ENCODE data around the gene TPM2.
A peak's percentile ranks its signal among the peaks of the same experiment; 100 is the strongest.

TPM2 gene

GRCh38 chr9:35673132-35674024, 16.3 kb downstream of the TPM2 start, which contains the start of gene CA9:
Gene CA9 (plus strand): TSS chr9:35673928. CDS start chr9:35673960, 32 bp downstream.
- DNase-seq: no peak

GRCh38 chr9:35669331-35670145, 20.2 kb downstream of the TPM2 start:
- DNase-seq: no peak

GRCh38 chr9:35667939-35668338, 21.8 kb downstream of the TPM2 start:
- no peak for DNase-seq

GRCh38 chr9:35666549-35666948, 23.2 kb downstream of the TPM2 start:
- no peak for DNase-seq

GRCh38 chr9:35666045-35666444, 23.7 kb downstream of the TPM2 start:
- DNase-seq: no peak

- no peak for DNase-seq
Observed at GRCh38 chr9:35665471-35665818, 24.3 kb downstream of the TPM2 start.

- DNase-seq: peak; percentile 54 to 61
Observed at GRCh38 chr9:35664531-35665470, 24.9 kb downstream of the TPM2 start, which contains the start of gene ARHGEF39. Gene ARHGEF39 (minus strand): TSS chr9:35665195. CDS start chr9:35665169, 26 bp downstream.

GRCh38 chr9:35662437-35662836, 27.3 kb downstream of the TPM2 start:
- DNase-seq: no peak

- DNase-seq: no peak
Observed at GRCh38 chr9:35661756-35662350, 27.9 kb downstream of the TPM2 start.

GRCh38 chr9:35660966-35661415, 28.7 kb downstream of the TPM2 start:
- no peak for DNase-seq

GRCh38 chr9:35659340-35659739, 30.4 kb downstream of the TPM2 start:
- DNase-seq: no peak

GRCh38 chr9:35658968-35659220, 30.8 kb downstream of the TPM2 start:
- DNase-seq: no peak

- DNase-seq: peak; percentile 75 to 82
Observed at GRCh38 chr9:35658137-35658967, 31.4 kb downstream of the TPM2 start, which contains the start of gene CCDC107. Gene CCDC107 (plus strand): TSS chr9:35658292. CDS start chr9:35658380, 88 bp downstream.

- peak; percentile 92 to 97 for DNase-seq
Observed at GRCh38 chr9:35657546-35658136, 32.1 kb downstream of the TPM2 start, which contains the start of gene RMRP. Gene RMRP (minus strand): TSS chr9:35658019.

GRCh38 chr9:35656831-35657545, 32.7 kb downstream of the TPM2 start:
- no peak for DNase-seq

GRCh38 chr9:35656348-35656747, 33.4 kb downstream of the TPM2 start:
- no peak for DNase-seq

- no peak for DNase-seq
Observed at GRCh38 chr9:35653611-35654010, 36.1 kb downstream of the TPM2 start.

GRCh38 chr9:35652829-35653209, 36.9 kb downstream of the TPM2 start:
- DNase-seq: no peak

- DNase-seq: no peak
Observed at GRCh38 chr9:35651956-35652828, 37.5 kb downstream of the TPM2 start.

Data from stimulated activated CD4-positive, alpha-beta T cell treated with anti-CD3 and anti-CD28 coated beads, Interleukin-4, amount 100 ng/mL, for 4 hours (primary cell).